HG03045 (cell line): Measurements from ENCODE around the gene NBPF6.
"Not testable (repeated sequence)": the region's sequence is repeated elsewhere in the genome, so short reads cannot be mapped to it uniquely, and the experiment has no call there.

Source experiments
- ATAC-seq: cut with Tn5 transposase; IDR thresholded peaks from one replicate; pipeline ENCODE4 v1.9.1; 2021; ENCODE audit warnings: mild to moderate bottlenecking, moderate library complexity; ENCODE audit not compliant: unreplicated experiment

Gene NBPF6

GRCh38 chr1:108450043-108450442 is at the start of gene NBPF6:
Gene NBPF6 (plus strand): TSS chr1:108450343. CDS start chr1:108450602, 259 bp downstream.
- not testable (repeated sequence) for ATAC-seq

GRCh38 chr1:108411098-108411833 is 38.9 kb upstream of the NBPF6 start:
- ATAC-seq: not testable (repeated sequence)

GRCh38 chr1:108420129-108420528 is 30.0 kb upstream of the NBPF6 start:
- not testable (repeated sequence) for ATAC-seq

- ATAC-seq: not testable (repeated sequence)
Observed at GRCh38 chr1:108421061-108421916, 28.9 kb upstream of the NBPF6 start.

GRCh38 chr1:108426877-108427276 is 23.3 kb upstream of the NBPF6 start:
- ATAC-seq: not testable (repeated sequence)

- ATAC-seq: not testable (repeated sequence)
Observed at GRCh38 chr1:108432002-108432401, 18.1 kb upstream of the NBPF6 start.

GRCh38 chr1:108433404-108433803 is 16.7 kb upstream of the NBPF6 start:
- ATAC-seq: not testable (repeated sequence)

- not testable (repeated sequence) for ATAC-seq
Observed at GRCh38 chr1:108438536-108438935, 11.6 kb upstream of the NBPF6 start.

- not testable (repeated sequence) for ATAC-seq
Observed at GRCh38 chr1:108454521-108454920, 4.4 kb downstream of the NBPF6 start.

GRCh38 chr1:108458661-108459060 is 8.5 kb downstream of the NBPF6 start:
- ATAC-seq: not testable (repeated sequence)

GRCh38 chr1:108461758-108462157 is 11.6 kb downstream of the NBPF6 start:
- ATAC-seq: not testable (repeated sequence)

GRCh38 chr1:108463962-108464361 is 13.8 kb downstream of the NBPF6 start:
- not testable (repeated sequence) for ATAC-seq

- not testable (repeated sequence) for ATAC-seq
Observed at GRCh38 chr1:108466166-108466565, 16.0 kb downstream of the NBPF6 start.

GRCh38 chr1:108467155-108467554 is 17.0 kb downstream of the NBPF6 start:
- ATAC-seq: not testable (repeated sequence)

- not testable (repeated sequence) for ATAC-seq
Observed at GRCh38 chr1:108470750-108471149, 20.6 kb downstream of the NBPF6 start.

- ATAC-seq: not testable (repeated sequence)
Observed at GRCh38 chr1:108474516-108474915, 24.4 kb downstream of the NBPF6 start.

- no peak for ATAC-seq
Observed at GRCh38 chr1:108478429-108479015, 28.4 kb downstream of the NBPF6 start.

- no peak for ATAC-seq
Observed at GRCh38 chr1:108482708-108483107, 32.6 kb downstream of the NBPF6 start.

- not testable (repeated sequence) for ATAC-seq
Observed at GRCh38 chr1:108485990-108486389, 35.8 kb downstream of the NBPF6 start.

- ATAC-seq: not testable (repeated sequence)
Observed at GRCh38 chr1:108486707-108487106, 36.6 kb downstream of the NBPF6 start.

- not testable (repeated sequence) for ATAC-seq
Observed at GRCh38 chr1:108495008-108495407, 44.9 kb downstream of the NBPF6 start.
